GM23338 (cell line): ENCODE data around the gene ZNF496. TPM values are rescaled to one million over a fixed set of nuclear protein-coding genes. Genes with fewer than 3 reads are reported as not detected.
A peak's percentile ranks its signal among the peaks of the same experiment; 100 is the strongest.

Experiments
- ATAC-seq: fragments of 200-7000 bp; cut with Tn5 transposase; 3 replicates; pipeline ENCODE4 v1.9.1; 2020
- DNase-seq: peaks from one replicate; pipeline ENCODE4 v3.0.0-alpha.2; 2015; ENCODE audit warnings: low spot score
- H2AFZ ChIP-seq: fragments of 200-600 bp; sonication (generic); 2 replicates; pipeline ENCODE4 v1.8.0; 2016; ENCODE audit warnings: antibody characterized with exemption, mild to moderate bottlenecking, moderate library complexity
- H3F3A ChIP-seq: fragments of 200-600 bp; sonication (generic); replicated peaks from 2 replicates; pipeline ENCODE4 v1.8.0; 2017; ENCODE audit warnings: antibody characterized with exemption, mixed run types, low read depth
- H3K27ac ChIP-seq: fragments of 200-600 bp; sonication (generic); 2 replicates; pipeline ENCODE4 v1.6.1; 2016; ENCODE audit warnings: low read depth
- H3K27me3 ChIP-seq: fragments of 200-600 bp; sonication (generic); 2 replicates; pipeline ENCODE4 v1.8.0; 2016; ENCODE audit warnings: mild to moderate bottlenecking, mixed run types, moderate library complexity; ENCODE audit not compliant: insufficient read depth
- H3K36me3 ChIP-seq: fragments of 200-600 bp; sonication (generic); 2 replicates; pipeline ENCODE4 v1.8.0; 2016; ENCODE audit warnings: mild to moderate bottlenecking; ENCODE audit not compliant: insufficient read depth
- H3K4me1 ChIP-seq: fragments of 200-600 bp; sonication (generic); 2 replicates; pipeline ENCODE4 v1.8.0; 2016; ENCODE audit warnings: mild to moderate bottlenecking, moderate library complexity; ENCODE audit not compliant: insufficient read depth
- H3K4me2 ChIP-seq: fragments of 200-600 bp; sonication (generic); 2 replicates; pipeline ENCODE4 v1.7.1; 2017; ENCODE audit warnings: mixed run types
- H3K4me3 ChIP-seq: fragments of 200-600 bp; sonication (generic); 2 replicates; pipeline ENCODE4 v1.6.1; 2016; ENCODE audit warnings: mixed run types
- H3K79me2 ChIP-seq: fragments of 200-600 bp; sonication (generic); replicated peaks from 2 replicates; pipeline ENCODE4 v1.8.0; 2017; ENCODE audit warnings: mild to moderate bottlenecking; ENCODE audit not compliant: insufficient read depth
- H3K9me2 ChIP-seq: fragments of 200-600 bp; sonication (generic); 2 replicates; pipeline ENCODE4 v1.8.0; 2017; ENCODE audit not compliant: insufficient read depth
- H4K20me1 ChIP-seq: fragments of 200-600 bp; sonication (generic); replicated peaks from 2 replicates; pipeline ENCODE4 v1.8.0; 2017; ENCODE audit warnings: mild to moderate bottlenecking; ENCODE audit not compliant: insufficient read depth
- H3K27ac Mint-ChIP-seq: 2 replicates; pipeline ENCODE4 v1.8.0; 2020; ENCODE audit warnings: inconsistent platforms, mild to moderate bottlenecking, moderate library complexity, mixed read lengths
- H3K27me3 Mint-ChIP-seq: 3 replicates; pipeline ENCODE4 v1.8.0; 2022; ENCODE audit warnings: low read depth, mild to moderate bottlenecking, moderate library complexity, mixed read lengths, inconsistent platforms; ENCODE audit not compliant: insufficient read depth, poor library complexity
- H3K36me3 Mint-ChIP-seq: 3 replicates; pipeline ENCODE4 v1.8.0; 2021; ENCODE audit warnings: low read depth, mild to moderate bottlenecking, inconsistent platforms, moderate library complexity, mixed read lengths
- H3K4me1 Mint-ChIP-seq: 3 replicates; pipeline ENCODE4 v1.8.0; 2020; ENCODE audit warnings: mild to moderate bottlenecking, inconsistent platforms, mixed read lengths
- H3K4me3 Mint-ChIP-seq: 3 replicates; pipeline ENCODE4 v1.8.0; 2021; ENCODE audit warnings: moderate library complexity, mild to moderate bottlenecking, inconsistent platforms, mixed read lengths
- H3K9me3 Mint-ChIP-seq: 3 replicates; pipeline ENCODE4 v1.8.0; 2020; ENCODE audit warnings: moderate library complexity, mild to moderate bottlenecking, inconsistent platforms, mixed read lengths
- CREB1 ChIP-seq: fragments of 250-450 bp; sonication (Bioruptor Pico); IDR thresholded peaks from 2 replicates; pipeline ENCODE4 v1.5.0; 2020; ENCODE audit warnings: low read depth, mild to moderate bottlenecking, moderate library complexity
- EZH2 ChIP-seq: fragments of 200-600 bp; sonication (generic); IDR thresholded peaks from one replicate; pipeline ENCODE4 v1.8.0; 2017; ENCODE audit warnings: antibody characterized with exemption, mild to moderate bottlenecking, low read depth; ENCODE audit not compliant: unreplicated experiment
- EZH2phosphoT487 ChIP-seq: fragments of 200-600 bp; sonication (generic); IDR thresholded peaks from one replicate; pipeline ENCODE4 v1.8.1; 2018; ENCODE audit warnings: antibody characterized with exemption; ENCODE audit not compliant: unreplicated experiment
- JUNB ChIP-seq: IDR thresholded peaks from one replicate; pipeline ENCODE4 v1.6.1; 2016; ENCODE audit warnings: antibody characterized with exemption; ENCODE audit not compliant: unreplicated experiment
- POLR2AphosphoS5 ChIP-seq: IDR thresholded peaks from 2 replicates; pipeline ENCODE4 v1.6.1; 2016; ENCODE audit warnings: antibody characterized with exemption, low read depth
- STAT1 ChIP-seq: IDR thresholded peaks from one replicate; pipeline ENCODE4 v1.6.1; 2016; ENCODE audit warnings: antibody characterized with exemption; ENCODE audit not compliant: unreplicated experiment
- ZNF114 ChIP-seq: fragments of 250-450 bp; sonication (Bioruptor Pico); IDR thresholded peaks from 2 replicates; pipeline ENCODE4 v1.5.0; 2020; ENCODE audit warnings: mild to moderate bottlenecking, moderate library complexity
- polyA plus RNA-seq: library from polyadenylated mRNA; unstranded; fragments of >200 nt; fragmentation: Nextera tagmentation; extraction: Ambion mirVana; gene quantifications from 2 replicates; pipeline ENCODE4 v1.2.1, GENCODE V29; 2016
- total RNA-seq: library from RNA; depleted of rRNA; stranded (reverse); fragments of >200 nt; shearing (Covaris generic); gene quantifications from 2 replicates; pipeline ENCODE4 v1.2.3, GENCODE V29; 2014
- TF ChIP-seq, protein P1 (sequence below), 2 experiments: fragments of 200-600 bp in 1 of 2; sonication (generic) in 1 of 2; conservative IDR thresholded peaks; 2 replicates each; pipeline versions ENCODE4 v1.5.1 to v1.6.1; 2016 to 2017; ENCODE audit warnings: antibody characterized with exemption in 2 of 2, low read depth in 2 of 2, mild to moderate bottlenecking in 2 of 2, moderate library complexity in 1 of 2
- TF ChIP-seq, protein P2 (sequence below): IDR thresholded peaks from one replicate; pipeline ENCODE4 v1.6.1; 2018; ENCODE audit warnings: antibody characterized with exemption; ENCODE audit not compliant: unreplicated experiment
- TF ChIP-seq, protein P3 (sequence below): fragments of 250-450 bp; sonication (Bioruptor Pico); IDR thresholded peaks from 2 replicates; pipeline ENCODE4 v1.5.0; 2020; ENCODE audit warnings: mild to moderate bottlenecking, moderate library complexity

Gene ZNF496
- total and polyA plus RNA-seq, 2 experiments from 2014 or later = 22.0 to 127 TPM

DNA sequence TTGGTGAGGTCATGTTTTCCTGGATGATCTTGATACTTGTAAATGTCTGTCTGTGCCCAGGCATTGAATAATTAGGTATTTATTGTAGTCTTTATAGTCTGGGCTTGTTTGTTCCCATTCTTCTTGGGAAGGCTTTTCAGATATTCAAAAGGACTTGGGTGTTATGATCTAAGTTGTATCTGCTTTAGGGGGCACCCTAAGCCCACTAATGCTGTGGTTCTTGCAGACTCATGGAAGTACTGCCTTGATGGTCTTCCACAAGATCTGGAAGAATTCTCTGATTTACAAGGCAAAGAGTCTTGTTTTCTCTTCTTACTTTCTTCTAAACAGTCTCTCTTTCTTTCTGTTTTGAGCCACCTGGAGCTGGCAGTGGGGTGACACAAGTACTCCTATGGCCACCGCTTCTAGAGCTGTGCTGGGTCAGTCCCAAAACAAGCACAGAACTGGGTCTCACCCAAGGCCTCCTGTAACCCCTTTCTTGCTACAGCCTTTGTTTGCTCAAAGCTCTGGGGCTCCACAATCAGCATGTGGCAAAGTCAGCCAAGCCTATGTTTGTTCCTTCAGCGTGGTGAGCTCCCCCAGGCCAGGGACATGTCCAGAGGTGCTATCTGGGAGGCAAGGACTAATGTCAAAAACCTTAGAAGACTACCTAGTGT, 63.1 kb downstream of the ZNF496 start:
- H3K27me3 ChIP-seq = no peaks in the 10 kb centered on the region
- no peak for DNase-seq
- 0 out of 2 replicates have a peak overlapping the region, but pooled peaks have one; percentile 20 for H2AFZ ChIP-seq
- TF ChIP-seq STAT1 = no peak
- TF ChIP-seq, protein P1, sequence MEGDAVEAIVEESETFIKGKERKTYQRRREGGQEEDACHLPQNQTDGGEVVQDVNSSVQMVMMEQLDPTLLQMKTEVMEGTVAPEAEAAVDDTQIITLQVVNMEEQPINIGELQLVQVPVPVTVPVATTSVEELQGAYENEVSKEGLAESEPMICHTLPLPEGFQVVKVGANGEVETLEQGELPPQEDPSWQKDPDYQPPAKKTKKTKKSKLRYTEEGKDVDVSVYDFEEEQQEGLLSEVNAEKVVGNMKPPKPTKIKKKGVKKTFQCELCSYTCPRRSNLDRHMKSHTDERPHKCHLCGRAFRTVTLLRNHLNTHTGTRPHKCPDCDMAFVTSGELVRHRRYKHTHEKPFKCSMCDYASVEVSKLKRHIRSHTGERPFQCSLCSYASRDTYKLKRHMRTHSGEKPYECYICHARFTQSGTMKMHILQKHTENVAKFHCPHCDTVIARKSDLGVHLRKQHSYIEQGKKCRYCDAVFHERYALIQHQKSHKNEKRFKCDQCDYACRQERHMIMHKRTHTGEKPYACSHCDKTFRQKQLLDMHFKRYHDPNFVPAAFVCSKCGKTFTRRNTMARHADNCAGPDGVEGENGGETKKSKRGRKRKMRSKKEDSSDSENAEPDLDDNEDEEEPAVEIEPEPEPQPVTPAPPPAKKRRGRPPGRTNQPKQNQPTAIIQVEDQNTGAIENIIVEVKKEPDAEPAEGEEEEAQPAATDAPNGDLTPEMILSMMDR (conservative IDR thresholded peaks at IDR 0.05; ENCODE audit: low read depth in 2 of 2) = peak; percentile 26 to 53
- peaks cover 35% of the 10 kb centered on the region for H3K9me3 Mint-ChIP-seq
- no peak for ATAC-seq
- no peaks in the 10 kb centered on the region for H3K9me2 ChIP-seq
- H3K4me3 ChIP-seq = no peak overlapping the region
- peaks cover 18% of the 10 kb centered on the region; the same call in 2 of the 3 replicates for H3K36me3 Mint-ChIP-seq
- H3K4me1 ChIP-seq = no peaks in the 10 kb centered on the region
- H4K20me1 ChIP-seq = no peaks in the 10 kb centered on the region
- no peaks in the 10 kb centered on the region for H3K79me2 ChIP-seq
- H3K27me3 Mint-ChIP-seq = peaks cover 3% of the 10 kb centered on the region
- H3F3A ChIP-seq = no peaks in the 10 kb centered on the region
- no peaks in the 10 kb centered on the region for H3K4me1 Mint-ChIP-seq
- H3K4me3 Mint-ChIP-seq = no peak overlapping the region
- H3K27ac ChIP-seq = no peak overlapping the region
- no peaks in the 10 kb centered on the region for H3K36me3 ChIP-seq
- H3K4me2 ChIP-seq = no peak overlapping the region
- H3K27ac Mint-ChIP-seq = no peak overlapping the region

DNA sequence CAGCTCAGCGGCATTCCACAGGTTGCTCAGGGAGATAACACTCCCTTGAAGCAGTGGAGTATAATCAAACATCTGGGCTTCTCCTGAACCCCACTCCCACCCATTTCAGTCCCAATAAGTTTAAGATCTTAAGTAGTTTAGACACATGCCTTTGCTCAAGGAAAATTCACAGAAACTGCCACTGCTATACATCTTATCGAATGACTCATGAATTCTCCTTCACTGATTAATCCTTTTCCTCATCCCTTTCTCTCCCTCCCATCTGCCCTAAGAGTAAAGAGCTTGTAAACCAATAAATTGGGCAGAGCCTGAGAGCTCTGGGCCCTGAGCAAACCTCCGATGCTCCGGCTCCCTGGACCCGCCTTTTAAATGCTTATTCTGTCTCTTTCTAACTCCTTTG, 65.6 kb downstream of the ZNF496 start:
- peaks cover 9% of the 10 kb centered on the region; the same call in 2 of the 3 replicates for H3K36me3 Mint-ChIP-seq
- Histone ChIP-seq H3F3A (no peaks in the 10 kb centered on the region), H3K79me2 (no peaks in the 10 kb centered on the region), H3K4me2 (no peak overlapping the region), H3K9me2 (no peaks in the 10 kb centered on the region; the same call in 1 of the 2 replicates), H2AFZ (no peak overlapping the region), H3K36me3 (no peaks in the 10 kb centered on the region), H3K27ac (no peak overlapping the region), H3K4me3 (no peak overlapping the region), H3K27me3 (no peaks in the 10 kb centered on the region), H4K20me1 (no peaks in the 10 kb centered on the region), H3K4me1 (no peaks in the 10 kb centered on the region)
- DNase-seq = no peak
- H3K27ac Mint-ChIP-seq = no peak overlapping the region
- no peak overlapping the region for H3K4me3 Mint-ChIP-seq
- H3K4me1 Mint-ChIP-seq = no peaks in the 10 kb centered on the region
- peaks cover 6% of the 10 kb centered on the region for H3K27me3 Mint-ChIP-seq
- H3K9me3 Mint-ChIP-seq = peaks cover 33% of the 10 kb centered on the region
- no peak for ATAC-seq
- TF ChIP-seq CREB1 (CRISPR knock-in tag) (no peak), EZH2 (no peak), EZH2phosphoT487 (no peak), JUNB (no peak), ZNF114 (CRISPR knock-in tag) (no peak), POLR2AphosphoS5 (no peak)
- TF ChIP-seq, protein P2, sequence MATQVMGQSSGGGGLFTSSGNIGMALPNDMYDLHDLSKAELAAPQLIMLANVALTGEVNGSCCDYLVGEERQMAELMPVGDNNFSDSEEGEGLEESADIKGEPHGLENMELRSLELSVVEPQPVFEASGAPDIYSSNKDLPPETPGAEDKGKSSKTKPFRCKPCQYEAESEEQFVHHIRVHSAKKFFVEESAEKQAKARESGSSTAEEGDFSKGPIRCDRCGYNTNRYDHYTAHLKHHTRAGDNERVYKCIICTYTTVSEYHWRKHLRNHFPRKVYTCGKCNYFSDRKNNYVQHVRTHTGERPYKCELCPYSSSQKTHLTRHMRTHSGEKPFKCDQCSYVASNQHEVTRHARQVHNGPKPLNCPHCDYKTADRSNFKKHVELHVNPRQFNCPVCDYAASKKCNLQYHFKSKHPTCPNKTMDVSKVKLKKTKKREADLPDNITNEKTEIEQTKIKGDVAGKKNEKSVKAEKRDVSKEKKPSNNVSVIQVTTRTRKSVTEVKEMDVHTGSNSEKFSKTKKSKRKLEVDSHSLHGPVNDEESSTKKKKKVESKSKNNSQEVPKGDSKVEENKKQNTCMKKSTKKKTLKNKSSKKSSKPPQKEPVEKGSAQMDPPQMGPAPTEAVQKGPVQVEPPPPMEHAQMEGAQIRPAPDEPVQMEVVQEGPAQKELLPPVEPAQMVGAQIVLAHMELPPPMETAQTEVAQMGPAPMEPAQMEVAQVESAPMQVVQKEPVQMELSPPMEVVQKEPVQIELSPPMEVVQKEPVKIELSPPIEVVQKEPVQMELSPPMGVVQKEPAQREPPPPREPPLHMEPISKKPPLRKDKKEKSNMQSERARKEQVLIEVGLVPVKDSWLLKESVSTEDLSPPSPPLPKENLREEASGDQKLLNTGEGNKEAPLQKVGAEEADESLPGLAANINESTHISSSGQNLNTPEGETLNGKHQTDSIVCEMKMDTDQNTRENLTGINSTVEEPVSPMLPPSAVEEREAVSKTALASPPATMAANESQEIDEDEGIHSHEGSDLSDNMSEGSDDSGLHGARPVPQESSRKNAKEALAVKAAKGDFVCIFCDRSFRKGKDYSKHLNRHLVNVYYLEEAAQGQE = no peak
- TF ChIP-seq, protein P3, sequence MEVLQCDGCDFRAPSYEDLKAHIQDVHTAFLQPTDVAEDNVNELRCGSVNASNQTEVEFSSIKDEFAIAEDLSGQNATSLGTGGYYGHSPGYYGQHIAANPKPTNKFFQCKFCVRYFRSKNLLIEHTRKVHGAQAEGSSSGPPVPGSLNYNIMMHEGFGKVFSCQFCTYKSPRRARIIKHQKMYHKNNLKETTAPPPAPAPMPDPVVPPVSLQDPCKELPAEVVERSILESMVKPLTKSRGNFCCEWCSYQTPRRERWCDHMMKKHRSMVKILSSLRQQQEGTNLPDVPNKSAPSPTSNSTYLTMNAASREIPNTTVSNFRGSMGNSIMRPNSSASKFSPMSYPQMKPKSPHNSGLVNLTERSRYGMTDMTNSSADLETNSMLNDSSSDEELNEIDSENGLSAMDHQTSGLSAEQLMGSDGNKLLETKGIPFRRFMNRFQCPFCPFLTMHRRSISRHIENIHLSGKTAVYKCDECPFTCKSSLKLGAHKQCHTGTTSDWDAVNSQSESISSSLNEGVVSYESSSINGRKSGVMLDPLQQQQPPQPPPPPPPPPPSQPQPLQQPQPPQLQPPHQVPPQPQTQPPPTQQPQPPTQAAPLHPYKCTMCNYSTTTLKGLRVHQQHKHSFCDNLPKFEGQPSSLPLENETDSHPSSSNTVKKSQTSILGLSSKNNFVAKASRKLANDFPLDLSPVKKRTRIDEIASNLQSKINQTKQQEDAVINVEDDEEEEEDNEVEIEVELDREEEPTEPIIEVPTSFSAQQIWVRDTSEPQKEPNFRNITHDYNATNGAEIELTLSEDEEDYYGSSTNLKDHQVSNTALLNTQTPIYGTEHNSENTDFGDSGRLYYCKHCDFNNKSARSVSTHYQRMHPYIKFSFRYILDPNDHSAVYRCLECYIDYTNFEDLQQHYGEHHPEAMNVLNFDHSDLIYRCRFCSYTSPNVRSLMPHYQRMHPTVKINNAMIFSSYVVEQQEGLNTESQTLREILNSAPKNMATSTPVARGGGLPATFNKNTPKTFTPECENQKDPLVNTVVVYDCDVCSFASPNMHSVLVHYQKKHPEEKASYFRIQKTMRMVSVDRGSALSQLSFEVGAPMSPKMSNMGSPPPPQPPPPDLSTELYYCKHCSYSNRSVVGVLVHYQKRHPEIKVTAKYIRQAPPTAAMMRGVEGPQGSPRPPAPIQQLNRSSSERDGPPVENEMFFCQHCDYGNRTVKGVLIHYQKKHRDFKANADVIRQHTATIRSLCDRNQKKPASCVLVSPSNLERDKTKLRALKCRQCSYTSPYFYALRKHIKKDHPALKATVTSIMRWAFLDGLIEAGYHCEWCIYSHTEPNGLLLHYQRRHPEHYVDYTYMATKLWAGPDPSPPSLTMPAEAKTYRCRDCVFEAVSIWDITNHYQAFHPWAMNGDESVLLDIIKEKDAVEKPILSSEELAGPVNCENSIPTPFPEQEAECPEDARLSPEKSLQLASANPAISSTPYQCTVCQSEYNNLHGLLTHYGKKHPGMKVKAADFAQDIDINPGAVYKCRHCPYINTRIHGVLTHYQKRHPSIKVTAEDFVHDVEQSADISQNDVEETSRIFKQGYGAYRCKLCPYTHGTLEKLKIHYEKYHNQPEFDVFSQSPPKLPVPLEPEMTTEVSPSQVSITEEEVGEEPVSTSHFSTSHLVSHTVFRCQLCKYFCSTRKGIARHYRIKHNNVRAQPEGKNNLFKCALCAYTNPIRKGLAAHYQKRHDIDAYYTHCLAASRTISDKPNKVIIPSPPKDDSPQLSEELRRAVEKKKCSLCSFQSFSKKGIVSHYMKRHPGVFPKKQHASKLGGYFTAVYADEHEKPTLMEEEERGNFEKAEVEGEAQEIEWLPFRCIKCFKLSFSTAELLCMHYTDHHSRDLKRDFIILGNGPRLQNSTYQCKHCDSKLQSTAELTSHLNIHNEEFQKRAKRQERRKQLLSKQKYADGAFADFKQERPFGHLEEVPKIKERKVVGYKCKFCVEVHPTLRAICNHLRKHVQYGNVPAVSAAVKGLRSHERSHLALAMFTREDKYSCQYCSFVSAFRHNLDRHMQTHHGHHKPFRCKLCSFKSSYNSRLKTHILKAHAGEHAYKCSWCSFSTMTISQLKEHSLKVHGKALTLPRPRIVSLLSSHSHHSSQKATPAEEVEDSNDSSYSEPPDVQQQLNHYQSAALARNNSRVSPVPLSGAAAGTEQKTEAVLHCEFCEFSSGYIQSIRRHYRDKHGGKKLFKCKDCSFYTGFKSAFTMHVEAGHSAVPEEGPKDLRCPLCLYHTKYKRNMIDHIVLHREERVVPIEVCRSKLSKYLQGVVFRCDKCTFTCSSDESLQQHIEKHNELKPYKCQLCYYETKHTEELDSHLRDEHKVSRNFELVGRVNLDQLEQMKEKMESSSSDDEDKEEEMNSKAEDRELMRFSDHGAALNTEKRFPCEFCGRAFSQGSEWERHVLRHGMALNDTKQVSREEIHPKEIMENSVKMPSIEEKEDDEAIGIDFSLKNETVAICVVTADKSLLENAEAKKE (CRISPR knock-in tag) = no peak
